22Rv1 (cell line): ENCODE measurements around the gene OTUB1.

Experiments used
- H3K27ac ChIP-seq: fragments of 450-650 bp; 2 replicates; pipeline ENCODE4 v1.5.1; 2017
- CTCF ChIP-seq: fragments of 450-650 bp; IDR thresholded peaks from 2 replicates; pipeline ENCODE4 v1.5.1; 2017; ENCODE audit warnings: mild to moderate bottlenecking
- ZFX ChIP-seq: fragments of 450-650 bp; IDR thresholded peaks from 2 replicates; pipeline ENCODE4 v1.6.1; 2017; ENCODE audit warnings: antibody characterized with exemption, borderline replicate concordance

OTUB1 gene

GRCh38 chr11:64026575-64027205, 40.5 kb downstream of the OTUB1 start:
- no peak overlapping the region for H3K27ac ChIP-seq
- TF ChIP-seq CTCF (no peak), ZFX (no peak)

DNA sequence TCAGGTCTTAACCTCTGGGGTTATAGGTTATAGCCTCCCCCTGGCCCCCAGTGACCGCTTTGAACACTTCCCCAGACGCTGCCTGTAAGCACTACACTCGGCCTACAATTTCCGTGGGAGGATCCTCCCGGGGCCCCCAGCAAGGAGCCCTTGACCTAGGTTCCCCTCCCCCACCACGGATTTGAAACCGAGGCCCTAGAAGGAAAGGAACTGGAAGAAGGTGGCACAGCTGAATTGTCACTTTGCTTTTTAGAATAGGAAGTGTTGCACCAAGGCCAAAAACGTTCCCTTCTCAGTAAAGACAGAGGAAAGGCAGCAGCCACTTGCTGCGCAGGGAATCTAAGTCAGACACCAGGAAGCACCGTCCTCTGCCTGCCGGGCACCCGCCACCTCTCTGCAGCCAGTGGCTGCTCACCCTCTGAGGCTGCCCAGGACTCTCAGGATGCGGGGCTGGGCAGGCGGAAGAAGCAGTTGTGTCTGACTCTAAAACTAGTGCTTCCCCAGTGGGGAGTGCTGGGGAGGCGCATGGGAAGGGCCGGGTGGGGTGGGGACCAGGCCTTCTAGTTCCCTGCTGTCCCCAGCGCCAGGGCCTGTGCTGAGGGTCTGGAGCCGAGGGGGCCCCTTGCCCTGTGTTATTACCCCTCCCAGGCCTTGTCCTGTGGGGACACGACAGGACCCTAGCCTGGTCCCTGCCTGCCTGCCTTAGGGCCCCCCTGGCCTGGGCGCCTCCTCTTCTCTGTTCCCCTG, 41.6 kb downstream of the OTUB1 start:
- H3K27ac ChIP-seq = no peak overlapping the region
- TF ChIP-seq ZFX (no peak), CTCF (no peak)

DNA sequence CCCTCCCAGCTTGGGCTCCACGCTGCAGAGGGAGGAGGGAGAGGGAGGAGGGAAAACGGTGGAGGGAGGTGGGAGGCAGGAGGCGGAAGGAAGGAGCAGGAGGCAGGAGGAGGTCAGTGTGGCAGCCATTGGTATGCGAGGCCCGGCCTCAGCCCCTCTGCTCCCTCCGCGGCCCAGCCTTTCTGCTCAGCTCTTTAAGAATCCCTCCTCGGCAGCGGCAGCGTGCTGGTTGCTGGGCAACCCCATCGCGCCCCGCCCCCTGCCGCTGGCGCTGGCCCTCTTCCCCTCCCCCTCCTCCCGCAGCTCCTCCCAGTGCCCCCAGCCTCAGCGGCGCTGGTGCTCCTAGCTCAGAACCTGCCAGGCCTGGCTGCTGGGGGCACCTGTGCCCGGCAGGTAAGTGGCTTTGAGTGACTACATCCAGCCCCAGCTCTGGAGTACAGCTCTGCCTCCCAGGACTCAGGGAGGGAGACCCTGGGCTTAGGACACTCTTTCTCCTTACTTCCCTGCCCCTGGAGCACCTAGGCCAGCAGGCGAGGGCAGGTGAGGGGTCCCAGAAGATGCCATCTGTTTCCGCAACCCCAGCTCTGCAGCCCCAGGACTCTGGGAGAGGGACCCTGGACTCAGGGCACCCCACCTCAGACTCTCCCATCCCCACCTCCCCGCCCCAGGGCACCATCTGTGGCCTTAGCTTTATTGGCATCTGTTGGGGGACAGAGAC, 42.3 kb downstream of the OTUB1 start:
- no peak overlapping the region for H3K27ac ChIP-seq
- TF ChIP-seq CTCF (no peak), ZFX (no peak)

GRCh38 chr11:64029773-64030172, 43.5 kb downstream of the OTUB1 start:
- TF ChIP-seq ZFX (no peak), CTCF (no peak)
- H3K27ac ChIP-seq = no peak overlapping the region

DNA sequence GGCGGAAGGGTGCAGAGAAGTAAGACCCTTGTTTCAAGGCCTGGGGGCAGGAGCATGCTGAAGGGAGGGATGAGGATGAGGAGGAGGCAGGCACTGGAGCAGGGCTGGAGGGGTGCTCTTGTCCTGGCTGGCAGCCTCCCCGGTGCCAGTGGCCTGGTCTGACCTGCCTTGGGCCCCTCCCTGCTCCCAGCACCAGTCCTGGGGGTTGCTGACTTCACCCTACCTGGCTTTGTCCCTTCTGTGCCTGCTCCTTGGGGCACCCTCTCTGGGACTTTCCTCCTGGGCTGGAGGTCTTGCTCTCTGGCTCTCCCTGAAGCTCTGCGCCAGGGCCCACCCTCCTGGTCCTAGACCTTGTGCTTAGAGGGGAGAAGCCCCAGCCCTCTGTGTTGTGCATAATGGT, 44.8 kb downstream of the OTUB1 start:
- H3K27ac ChIP-seq = no peak overlapping the region
- no peak for TF ChIP-seq CTCF
- no peak for TF ChIP-seq ZFX

DNA sequence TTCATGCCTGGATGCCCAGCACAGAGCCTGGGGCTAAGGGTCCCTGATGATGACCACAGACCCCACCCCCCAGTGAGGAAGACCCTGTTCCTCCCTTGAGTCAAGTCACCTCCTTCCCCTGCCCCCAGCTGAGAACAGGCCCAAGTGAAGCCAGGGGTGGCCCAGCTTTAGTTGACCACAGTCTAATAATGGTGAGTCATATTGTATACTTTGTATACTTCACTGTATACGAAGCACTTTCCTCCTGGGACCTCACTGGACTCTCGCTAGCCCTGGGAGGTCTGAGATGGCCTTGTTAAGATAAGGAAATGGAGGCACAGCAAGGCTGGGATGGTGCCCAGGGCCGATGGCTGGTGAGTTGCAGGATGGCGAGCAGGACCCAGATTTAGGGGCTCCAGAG, 45.8 kb downstream of the OTUB1 start:
- H3K27ac ChIP-seq = no peak overlapping the region
- TF ChIP-seq ZFX = no peak
- no peak for TF ChIP-seq CTCF

- H3K27ac ChIP-seq = no peak overlapping the region
- TF ChIP-seq ZFX (no peak), CTCF (no peak)
Observed at GRCh38 chr11:64034411-64034811, 48.2 kb downstream of the OTUB1 start.
